Measurements from ENCODE around the gene CCDC8. TPM values are rescaled to one million over a fixed set of nuclear protein-coding genes. Genes with fewer than 3 reads are reported as not detected.

Gene CCDC8
- total RNA-seq, 4 donors from 2014 or later = 1.7 to 7.1 (median 5.3) TPM

- ATAC-seq (ENCODE audit: low FRiP score) (no peak), DNase-seq (ENCODE audit: low spot score) (no peak)
- TF ChIP-seq CTCF (IDR thresholded peaks at IDR 0.05) = no peak
Measured at GRCh38 chr19:46409191-46409590, 4.2 kb downstream of the CCDC8 start.

GRCh38 chr19:46408664-46409039 is 4.7 kb downstream of the CCDC8 start:
- no peak for ATAC-seq (ENCODE audit: low FRiP score)
- DNase-seq (ENCODE audit: low spot score) = peak; percentile 41
- TF ChIP-seq CTCF (IDR thresholded peaks at IDR 0.05) = no peak

GRCh38 chr19:46407856-46408663 is 5.3 kb downstream of the CCDC8 start:
- DNase-seq (ENCODE audit: low spot score) (no peak), ATAC-seq (ENCODE audit: low FRiP score) (no peak)
- TF ChIP-seq CTCF (IDR thresholded peaks at IDR 0.05) = no peak

GRCh38 chr19:46406976-46407375 is 6.4 kb downstream of the CCDC8 start:
- DNase-seq (ENCODE audit: low spot score) = no peak
- TF ChIP-seq CTCF (IDR thresholded peaks at IDR 0.05) = no peak

GRCh38 chr19:46404753-46405468 is 8.5 kb downstream of the CCDC8 start:
- DNase-seq (ENCODE audit: low spot score) = no peak
- ATAC-seq (ENCODE audit: low FRiP score) = peak; percentile 30
- TF ChIP-seq CTCF (IDR thresholded peaks at IDR 0.05) = no peak

More at GRCh38 chr19:46406976-46407375, 6.4 kb downstream of the CCDC8 start:
- ATAC-seq (ENCODE audit: low FRiP score) = no peak

GRCh38 chr19:46404055-46404752 is 9.2 kb downstream of the CCDC8 start:
- TF ChIP-seq CTCF (IDR thresholded peaks at IDR 0.05) = no peak
- DNase-seq (ENCODE audit: low spot score) = no peak
- ATAC-seq (ENCODE audit: low FRiP score) = peak; percentile 25
